ENCODE data around the gene ST8SIA5. TPM values are rescaled to one million over a fixed set of nuclear protein-coding genes. Genes with fewer than 3 reads are reported as not detected.

ST8SIA5 gene
- total RNA-seq, 1 experiment from 2014 or later = 0.54 TPM

DNA sequence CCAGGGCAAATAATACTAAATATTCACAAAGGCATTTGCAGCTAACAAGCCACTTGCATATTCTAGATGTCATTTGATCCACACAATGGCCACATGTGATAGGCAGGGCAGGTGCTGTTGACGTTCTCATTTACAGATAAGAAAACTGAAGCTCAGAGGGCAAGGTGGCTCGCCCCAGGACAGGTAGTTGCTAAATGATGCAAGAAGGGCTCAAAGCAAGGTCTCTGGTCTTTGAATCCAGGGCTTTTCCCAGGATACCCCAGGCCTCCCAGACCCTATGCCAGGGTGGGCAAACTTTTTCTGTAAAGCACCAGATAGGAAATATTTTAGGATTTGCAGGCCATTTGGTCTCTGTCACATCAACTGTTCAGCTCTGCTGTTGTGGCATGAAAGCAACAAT, 135.0 kb downstream of the ST8SIA5 start:
- TF ChIP-seq EZH2 (IDR thresholded peaks at IDR 0.05) = no peak
- no peak for TF ChIP-seq ZFX (IDR thresholded peaks at IDR 0.05)
- TF ChIP-seq FOSL1 (IDR thresholded peaks at IDR 0.05; ENCODE audit: low read depth) = no peak
- POLR2A ChIA-PET = no interaction called here
- CTCF ChIA-PET = interaction anchor here (2.2 to 3.6 kb wide), 3 partner anchors 36 to 341 kb away, joined by 11 to 30 read pairs (median 14); no protein-coding TSS in a partner anchor
- H3K9me3 ChIP-seq (ENCODE audit: control insufficient read depth in 1 of 2, insufficient read depth in 1 of 2, low read depth in 1 of 2, low read length in 2 of 2) = no peaks in the 10 kb centered on the region
- no peaks in the 10 kb centered on the region for H3K9me2 ChIP-seq (ENCODE audit: insufficient read depth)
- peaks cover 45% of the 10 kb centered on the region for H3K27me3 ChIP-seq (ENCODE audit: insufficient read depth, low read length)
- no peak overlapping the region for H2AFZ ChIP-seq (ENCODE audit: low read depth, low read length, poor library complexity, severe bottlenecking)
- H3K9ac ChIP-seq (ENCODE audit: low read length) = no peak overlapping the region
- DNase-seq (ENCODE audit: low read depth, low spot score) (no peak), ATAC-seq (no peak)
- H3K79me2 ChIP-seq (ENCODE audit: insufficient read depth, low read length) = no peaks in the 10 kb centered on the region
- H3K36me3 ChIP-seq (ENCODE audit: control insufficient read depth in 1 of 2, insufficient read depth in 2 of 2, low read length in 2 of 2) = no peaks in the 10 kb centered on the region
- no peaks in the 10 kb centered on the region for H4K20me1 ChIP-seq (ENCODE audit: insufficient read depth)
- no TSS peak for BruUV-seq (replicated peaks)
- H3K4me3 ChIP-seq (replicated peaks in 1 of 2; ENCODE audit: low read depth in 1 of 2, low read length in 2 of 2) = no peak overlapping the region
- intact Hi-C loops (cut with micrococcal nuclease) = loop anchor here (2.0 kb wide), 1 partner anchor 67 kb away; no protein-coding TSS in a partner anchor
- RAD21 ChIA-PET (ENCODE audit: low non-redundant PET in 1 of 2, low total read pairs in 2 of 2, uncharacterized antibody in 2 of 2, unreplicated experiment in 2 of 2) = interaction anchor here in 1 of 2 experiments (2.0 kb wide), 1 partner anchor 341 kb away, joined by 8 read pairs; no protein-coding TSS in a partner anchor
- H3K4me1 ChIP-seq (ENCODE audit: control insufficient read depth in 1 of 2, insufficient read depth in 2 of 2, low read length in 2 of 2) = no peaks in the 10 kb centered on the region
- no peak overlapping the region for H3K27ac ChIP-seq (ENCODE audit: low read depth, low read length)
- no peak overlapping the region for H3K4me2 ChIP-seq (ENCODE audit: low read length)

DNA sequence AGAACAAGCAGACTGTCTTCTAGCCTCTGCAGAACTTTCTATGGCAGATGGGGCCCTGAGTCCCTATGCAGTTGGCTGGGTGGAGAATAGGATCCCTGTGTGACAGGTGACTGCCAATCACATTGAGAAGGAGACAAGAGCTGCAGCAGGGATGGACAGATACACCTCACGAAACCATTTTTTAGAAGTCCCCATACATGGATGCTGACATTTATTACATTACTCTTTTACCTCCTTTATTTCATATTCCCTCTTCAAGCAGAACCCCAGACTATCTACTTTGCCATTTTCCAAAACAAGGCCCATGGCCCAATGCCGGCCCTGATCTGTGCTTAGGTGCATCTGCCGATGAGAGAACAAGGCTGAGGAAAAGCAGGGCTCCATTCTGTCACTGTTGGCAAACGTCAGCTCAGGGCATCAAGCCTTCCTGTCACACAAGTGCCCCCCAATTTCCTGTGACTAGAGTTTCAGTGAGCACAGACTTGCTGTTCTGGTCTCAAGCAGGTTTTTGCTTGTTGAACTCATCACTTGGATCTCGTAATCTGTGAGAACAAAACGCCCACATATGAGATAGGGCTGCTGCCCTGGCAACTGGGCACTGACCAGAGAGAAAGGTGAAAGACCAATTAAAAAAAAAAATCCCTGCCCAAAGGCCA, 135.6 kb downstream of the ST8SIA5 start:
- H3K36me3 ChIP-seq (ENCODE audit: control insufficient read depth in 1 of 2, insufficient read depth in 2 of 2, low read length in 2 of 2) = no peaks in the 10 kb centered on the region
- ATAC-seq (no peak), DNase-seq (ENCODE audit: low read depth, low spot score) (no peak)
- no TSS peak for BruUV-seq (replicated peaks)
- ChIA-PET CTCF (interaction anchor here (2.2 to 3.6 kb wide), 2 partner anchors 37 to 340 kb away, joined by 11 to 30 read pairs; no protein-coding TSS in a partner anchor), POLR2A (no interaction called here), RAD21 (ENCODE audit: low non-redundant PET in 1 of 2, low total read pairs in 2 of 2, uncharacterized antibody in 2 of 2, unreplicated experiment in 2 of 2) (no interaction called here)
- no peaks in the 10 kb centered on the region for H3K4me1 ChIP-seq (ENCODE audit: control insufficient read depth in 1 of 2, insufficient read depth in 2 of 2, low read length in 2 of 2)
- H4K20me1 ChIP-seq (ENCODE audit: insufficient read depth) = no peaks in the 10 kb centered on the region
- TF ChIP-seq EZH2 (IDR thresholded peaks at IDR 0.05) (no peak), EZH2phosphoT487 (IDR thresholded peaks at IDR 0.05; ENCODE audit: borderline replicate concordance) (no peak), POLR2AphosphoS5 (IDR thresholded peaks at IDR 0.05; ENCODE audit: low read depth, low read length) (no peak), EGR1 (IDR thresholded peaks at IDR 0.05; ENCODE audit: low read depth) (no peak), ZNF274 (IDR thresholded peaks at IDR 0.05; ENCODE audit: low read depth, low read length) (no peak), CEBPB (IDR thresholded peaks at IDR 0.05; ENCODE audit: low read depth) (no peak)
- TF ChIP-seq, protein P1, sequence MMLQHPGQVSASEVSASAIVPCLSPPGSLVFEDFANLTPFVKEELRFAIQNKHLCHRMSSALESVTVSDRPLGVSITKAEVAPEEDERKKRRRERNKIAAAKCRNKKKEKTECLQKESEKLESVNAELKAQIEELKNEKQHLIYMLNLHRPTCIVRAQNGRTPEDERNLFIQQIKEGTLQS (IDR thresholded peaks at IDR 0.05) = no peak
- intact Hi-C loops (cut with micrococcal nuclease) = no loop called here
- H3K27ac ChIP-seq (ENCODE audit: low read depth, low read length) = no peak overlapping the region
- H3K4me3 ChIP-seq (replicated peaks in 1 of 2; ENCODE audit: low read depth in 1 of 2, low read length in 2 of 2) = no peak overlapping the region
- H3K79me2 ChIP-seq (ENCODE audit: insufficient read depth, low read length) = no peaks in the 10 kb centered on the region
- H3K4me2 ChIP-seq (ENCODE audit: low read length) = no peak overlapping the region
- H3K9me3 ChIP-seq (ENCODE audit: control insufficient read depth in 1 of 2, insufficient read depth in 1 of 2, low read depth in 1 of 2, low read length in 2 of 2) = no peaks in the 10 kb centered on the region
- no peaks in the 10 kb centered on the region for H3K9me2 ChIP-seq (ENCODE audit: insufficient read depth)
- H3K27me3 ChIP-seq (ENCODE audit: insufficient read depth, low read length) = peaks cover 46% of the 10 kb centered on the region; the same call in 1 of the 2 replicates
- no peak overlapping the region for H3K9ac ChIP-seq (ENCODE audit: low read length)
- no peak overlapping the region for H2AFZ ChIP-seq (ENCODE audit: low read depth, low read length, poor library complexity, severe bottlenecking)

Measured in HCT116 (cell line).